Measurements from ENCODE around the gene KHK.
A peak's percentile ranks its signal among the peaks of the same experiment; 100 is the strongest.
"Not testable (repeated sequence)": the region's sequence is repeated elsewhere in the genome, so short reads cannot be mapped to it uniquely, and the experiment has no call there.

The KHK gene

DNA sequence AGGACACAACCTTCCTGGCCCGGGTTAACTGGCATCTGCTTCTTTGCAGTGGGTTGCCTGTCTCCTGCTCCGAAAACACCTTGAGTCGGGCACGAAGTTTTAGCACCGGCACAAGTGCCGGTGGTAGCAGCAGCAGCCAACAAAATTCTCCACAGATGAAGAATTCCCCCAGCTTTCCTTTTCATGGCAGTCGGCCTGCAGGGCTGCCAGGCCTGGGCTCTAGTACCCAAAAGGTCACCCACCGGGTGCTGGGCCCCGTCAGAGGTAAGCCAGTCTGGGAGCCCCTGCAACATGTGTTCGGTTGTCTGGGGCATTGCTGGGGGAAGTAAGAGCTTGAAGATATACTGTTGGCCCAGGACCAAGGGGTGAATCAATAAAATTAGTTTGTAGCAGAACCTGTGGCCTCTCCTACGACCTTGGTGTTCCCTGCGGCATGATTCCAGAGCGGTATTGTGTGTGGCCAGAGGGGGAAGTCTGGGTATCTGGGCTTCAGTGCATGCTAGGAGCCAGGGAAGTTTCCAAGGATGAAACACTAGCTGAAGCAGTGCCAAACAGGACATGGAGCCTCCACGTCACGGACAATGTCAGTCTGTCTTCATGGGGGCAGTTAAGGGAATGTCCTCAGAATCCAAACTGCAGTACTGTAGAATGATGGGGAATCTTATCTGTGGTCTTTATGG lies 27.3 kb upstream of the KHK start:
- DNase-seq (ENCODE audit: low read depth in 2 of 2) = no peak

DNA sequence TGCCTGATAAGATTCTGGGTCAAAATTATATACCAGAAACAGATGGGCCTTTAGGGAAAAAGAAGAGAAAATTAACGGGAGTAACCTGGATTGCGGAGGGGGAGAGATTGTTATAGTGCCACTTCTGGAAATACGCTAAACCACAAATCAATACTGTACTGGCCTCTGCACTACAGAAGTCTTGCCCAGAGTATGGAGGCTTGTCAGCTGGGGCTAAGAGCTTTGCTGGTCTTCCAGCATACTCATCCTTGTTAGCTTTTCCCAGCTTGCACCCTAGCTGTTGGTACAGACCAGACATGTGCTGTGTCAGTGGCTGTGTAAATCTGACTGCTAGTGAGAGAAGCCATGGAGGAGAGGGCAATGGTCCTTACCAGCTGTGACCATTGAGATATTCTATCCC lies 26.2 kb upstream of the KHK start:
- DNase-seq (ENCODE audit: low read depth in 2 of 2) = no peak

DNA sequence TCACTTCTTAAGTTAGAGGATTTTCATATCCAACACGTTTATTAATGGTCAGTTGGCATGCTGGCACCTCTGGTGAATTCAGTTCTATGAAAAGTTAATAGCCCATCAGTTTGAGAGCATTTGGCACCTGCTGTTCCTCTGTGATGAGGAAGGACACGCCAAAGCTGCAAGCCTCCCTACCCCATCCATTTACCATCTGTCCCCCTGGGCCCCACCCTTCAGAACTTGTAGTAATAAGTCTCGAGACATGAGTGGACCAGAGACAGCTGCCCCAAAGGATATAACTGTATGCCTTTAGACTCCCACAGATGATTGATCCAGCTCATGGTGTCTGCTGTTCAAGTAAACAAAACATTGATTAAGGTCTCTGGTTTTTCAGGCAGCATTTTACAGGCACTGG lies 21.4 kb upstream of the KHK start:
- no peak for DNase-seq (ENCODE audit: low read depth in 2 of 2)

DNA sequence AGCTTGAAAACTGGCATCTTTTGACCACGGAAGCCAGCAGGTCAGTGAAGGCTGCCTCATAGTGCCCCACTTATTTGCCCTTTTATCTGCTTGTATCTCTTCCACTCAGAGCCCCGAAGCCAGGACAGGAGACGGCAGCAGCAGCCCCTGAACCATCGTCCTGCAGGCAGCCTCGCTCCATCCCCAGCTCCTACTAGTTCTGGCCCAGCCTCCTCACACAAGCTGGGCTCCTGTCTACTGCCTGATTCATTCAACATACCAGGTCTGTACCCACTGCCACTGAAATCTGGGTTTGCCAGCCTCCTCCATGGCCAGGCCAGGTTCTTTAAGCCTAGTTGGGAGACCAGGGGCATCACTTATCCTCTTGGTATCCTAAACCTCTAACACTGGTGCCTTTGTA lies 19.2 kb upstream of the KHK start:
- no peak for DNase-seq (ENCODE audit: low read depth in 2 of 2)

DNA sequence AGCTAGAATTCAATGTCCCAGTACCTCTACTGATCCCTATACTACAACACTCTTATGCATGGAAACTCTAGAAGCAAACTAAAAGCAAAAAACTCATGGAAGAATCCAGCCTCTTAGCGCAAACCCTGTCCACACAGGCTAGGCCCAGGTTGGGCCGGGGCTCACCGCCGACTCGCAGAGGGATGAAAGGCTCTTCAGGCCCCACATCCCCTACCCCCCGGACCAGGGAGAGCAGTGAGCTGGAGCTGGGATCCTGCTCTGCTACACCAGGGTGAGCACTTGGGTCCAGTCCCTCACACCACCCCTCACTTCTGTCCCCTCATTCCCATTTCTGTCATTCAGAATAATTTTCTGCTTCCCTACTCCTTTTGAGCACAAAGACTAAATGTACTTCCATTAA lies 17.1 kb upstream of the KHK start:
- no peak for DNase-seq (ENCODE audit: low read depth in 2 of 2)

DNA sequence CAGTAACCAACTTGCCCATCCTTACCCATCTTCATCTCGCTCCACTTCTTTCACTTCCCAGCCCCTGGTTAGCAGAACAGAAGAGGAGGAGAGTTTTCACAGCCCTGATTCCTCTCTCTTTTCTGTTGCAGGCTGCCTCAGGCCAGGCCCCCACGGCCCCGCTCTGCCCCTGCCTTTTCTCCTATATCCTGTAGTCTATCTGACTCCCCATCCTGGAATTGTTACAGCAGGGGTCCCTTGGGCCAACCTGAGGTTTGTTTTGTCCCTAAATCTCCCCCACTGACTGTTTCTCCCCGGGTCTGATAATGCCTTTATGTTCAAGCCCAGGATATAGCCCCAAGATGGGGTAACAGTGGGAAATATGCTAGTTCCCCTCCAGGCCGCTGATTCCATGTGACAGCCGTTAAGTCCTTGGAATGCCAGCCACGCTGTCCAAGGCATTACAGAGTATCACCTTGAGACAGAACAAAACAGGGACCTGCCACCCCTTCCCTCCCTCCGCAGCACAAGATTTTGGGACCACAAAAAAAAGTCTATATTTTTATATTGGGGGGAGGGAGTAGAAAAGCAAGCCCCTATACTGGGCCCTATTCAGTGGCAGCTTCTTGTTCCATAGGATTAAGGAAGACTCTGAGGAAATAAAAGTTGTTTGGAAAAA lies 16.5 kb upstream of the KHK start:
- no peak for DNase-seq (ENCODE audit: low read depth in 2 of 2)

DNA sequence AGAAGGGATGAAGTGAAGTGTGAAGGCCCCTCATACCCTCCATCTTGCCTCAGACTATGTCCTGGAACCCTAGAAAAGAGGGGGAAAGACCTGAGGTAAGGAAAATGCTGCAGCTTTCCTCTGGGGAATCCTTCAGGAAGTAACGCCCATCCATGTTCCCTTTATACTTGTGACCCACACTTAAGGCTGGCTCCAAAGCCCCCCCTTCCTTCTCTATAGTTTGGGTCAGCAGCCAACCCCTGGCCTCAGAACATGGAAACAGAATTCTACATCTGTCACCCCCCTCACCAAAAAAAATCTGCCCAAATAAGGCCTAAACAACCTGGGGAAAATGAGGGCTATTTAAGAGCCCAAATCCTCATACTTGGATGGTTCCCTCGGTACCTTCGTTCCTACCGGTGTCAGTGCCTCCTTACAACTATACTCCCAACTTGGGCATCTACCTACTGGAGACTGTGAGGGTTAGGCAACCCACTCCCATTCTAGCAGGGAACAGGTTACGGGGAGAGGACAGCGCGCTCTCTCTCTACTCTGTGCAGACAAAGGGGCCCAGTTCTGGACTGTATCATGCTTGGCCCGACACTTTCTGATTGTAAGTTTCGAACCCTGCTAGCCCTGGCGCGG lies 15.8 kb upstream of the KHK start:
- no peak for DNase-seq (ENCODE audit: low read depth in 2 of 2)

DNA sequence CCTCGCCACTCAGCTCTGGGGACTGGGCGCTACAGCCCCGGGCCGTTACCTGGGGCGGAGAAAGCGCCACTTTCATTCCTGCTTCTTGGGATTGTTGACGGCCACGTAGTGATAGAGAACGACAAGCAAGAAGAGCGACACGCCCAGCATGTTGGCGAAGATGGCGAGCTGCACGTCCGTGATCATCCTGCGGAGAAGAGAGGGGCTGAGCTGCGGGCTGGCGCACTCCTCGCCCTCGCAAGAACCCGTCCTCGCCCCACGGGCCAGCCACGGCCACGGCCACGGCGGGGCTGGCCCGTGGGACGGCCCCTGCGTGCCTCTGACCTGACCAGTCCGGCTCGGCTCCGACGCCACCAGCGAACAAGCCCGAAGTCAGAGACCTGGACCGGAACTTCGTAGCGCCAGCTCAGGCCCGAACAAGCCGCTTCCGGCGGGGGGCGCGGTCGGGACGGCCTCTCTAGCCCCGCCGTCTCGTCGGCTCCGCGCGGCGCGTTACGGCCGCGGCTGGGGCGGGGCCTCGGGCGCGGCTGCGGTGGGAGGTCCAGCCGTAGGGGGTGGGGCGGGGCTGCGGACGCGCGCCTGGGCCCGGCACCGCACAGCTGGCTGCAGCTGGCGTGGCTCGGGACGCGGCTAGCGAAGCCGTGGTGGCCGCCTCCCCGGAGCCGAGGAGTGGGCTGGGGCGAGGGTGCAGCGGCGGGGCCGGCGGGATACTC lies 15.1 kb upstream of the KHK start, which contains the start of gene OST4:
Gene OST4 (minus strand): TSS at position 378 of the 713 bp plus-strand sequence.
- peak; percentile 76 to 88 for DNase-seq (ENCODE audit: low read depth in 2 of 2)

DNA sequence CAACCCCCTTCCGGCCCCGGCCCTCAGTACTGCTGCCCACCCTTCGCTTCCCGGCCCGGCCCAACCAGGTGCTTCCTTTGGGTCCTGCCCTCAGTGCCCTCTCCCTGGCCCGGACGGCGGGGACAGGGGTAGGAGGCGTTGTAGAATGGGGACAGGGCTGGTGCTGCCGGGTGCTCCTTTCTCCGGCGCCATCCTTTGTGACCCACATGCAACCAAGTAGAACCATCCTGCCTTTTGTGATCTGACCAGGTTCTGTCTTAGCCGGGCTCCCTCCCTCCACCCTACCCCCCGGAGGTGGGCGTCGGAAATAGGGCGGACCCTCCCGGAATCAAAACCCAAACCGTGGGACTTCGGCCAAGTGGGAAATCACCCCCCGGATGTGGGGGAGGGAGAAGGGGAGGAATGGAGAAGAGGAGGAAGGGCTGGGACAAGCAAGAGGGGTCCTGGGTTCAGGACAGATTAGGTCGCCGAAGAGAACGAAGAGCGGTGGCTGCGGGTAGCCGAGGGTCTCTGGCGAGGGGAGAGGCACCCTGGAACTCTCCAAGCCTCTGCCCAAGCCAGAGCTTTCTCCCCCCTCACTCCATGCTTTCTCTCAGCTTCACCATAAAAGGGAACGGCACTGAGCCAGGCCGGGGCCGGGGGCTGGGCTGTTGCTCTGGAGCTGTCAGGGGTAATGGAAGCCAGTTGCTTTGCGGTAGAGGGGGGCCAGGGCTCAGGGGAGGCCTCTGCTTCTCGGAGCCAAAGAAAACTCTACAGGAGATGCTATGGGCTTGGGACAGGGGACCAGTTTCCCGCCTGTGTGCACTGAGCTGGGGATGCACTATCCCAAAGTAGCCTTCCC lies 14.4 kb upstream of the KHK start:
- peak in 1 of 2 donors; percentile 27 for DNase-seq (ENCODE audit: low read depth in 2 of 2)

DNA sequence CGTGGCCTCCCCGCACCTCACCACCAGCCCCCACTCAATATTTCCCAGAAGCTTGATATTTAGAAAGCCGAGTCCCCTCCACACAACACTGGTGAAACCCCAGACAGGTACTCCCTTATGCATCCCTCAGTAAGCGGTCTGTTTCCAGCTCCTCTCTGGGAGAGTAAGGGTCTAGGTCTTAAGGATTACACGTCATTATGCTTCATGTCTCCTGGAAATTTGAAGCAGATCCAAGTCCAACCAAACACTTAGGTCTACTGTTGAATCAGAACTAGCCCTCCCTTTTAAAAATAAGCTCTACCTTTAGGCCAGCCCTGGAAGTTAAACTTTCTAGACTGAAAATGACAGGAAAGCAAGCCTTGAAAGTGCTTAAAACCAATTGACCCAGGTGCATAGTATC lies 13.7 kb upstream of the KHK start:
- no peak for DNase-seq (ENCODE audit: low read depth in 2 of 2)

DNA sequence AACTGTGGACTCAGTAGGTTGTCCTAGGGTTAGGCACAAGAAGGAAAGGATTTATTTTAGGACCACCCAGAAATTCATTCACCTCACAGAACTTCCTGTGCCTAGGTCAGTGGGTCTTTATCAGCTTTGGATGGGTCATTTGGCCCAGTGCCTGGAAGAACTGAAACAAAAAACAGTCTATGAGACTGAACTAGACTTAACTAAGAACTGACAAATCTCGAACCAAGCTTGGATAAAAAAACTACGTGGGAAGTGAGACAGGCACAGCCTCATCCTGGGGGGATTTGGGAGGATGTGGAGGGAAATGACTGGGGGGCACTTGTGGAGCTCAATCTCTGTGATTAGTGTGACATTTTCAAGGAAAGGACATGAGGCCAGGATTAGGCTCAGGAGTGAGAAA lies 12.8 kb upstream of the KHK start:
- no peak for DNase-seq (ENCODE audit: low read depth in 2 of 2)

DNA sequence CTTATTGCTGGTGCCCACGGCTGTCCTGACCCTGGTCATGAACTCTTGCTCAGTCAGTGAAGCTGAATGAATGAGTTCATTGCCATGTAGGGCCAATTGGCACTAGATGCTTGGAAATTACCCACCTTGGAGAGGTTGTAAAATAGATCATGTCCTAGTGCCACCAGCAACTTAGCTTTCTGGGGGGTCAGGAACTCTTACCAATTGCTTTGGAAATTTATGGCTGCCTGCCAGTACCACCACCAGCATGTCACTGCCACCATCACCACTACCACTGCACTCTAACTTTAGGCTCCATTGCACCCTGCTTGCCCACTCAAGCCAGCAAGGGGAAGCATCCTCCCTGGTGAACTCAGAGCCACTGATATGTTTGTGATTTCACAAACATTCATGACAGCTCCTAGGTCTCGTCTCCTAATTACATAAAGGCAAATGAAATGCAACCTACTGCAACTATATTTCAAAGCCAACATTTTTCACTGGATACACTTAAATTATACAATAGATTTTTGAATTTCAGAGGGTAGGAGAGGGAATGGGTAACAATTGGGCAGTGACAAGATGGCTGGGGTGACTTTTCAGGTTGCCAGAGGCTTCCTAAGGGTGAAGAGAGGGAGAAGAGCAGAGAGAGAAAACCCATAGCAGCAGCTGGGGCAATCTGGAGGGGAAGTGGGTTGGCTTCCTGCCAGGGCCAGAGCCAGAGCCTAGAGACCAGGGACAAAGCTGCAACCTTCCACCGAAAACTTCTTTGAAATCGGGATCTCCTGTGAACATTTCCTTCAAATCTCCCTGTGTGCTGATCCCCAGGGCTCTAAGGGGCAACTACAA lies 11.6 kb upstream of the KHK start:
- DNase-seq (ENCODE audit: low read depth in 2 of 2) = peak in 1 of 2 donors; percentile 30

DNA sequence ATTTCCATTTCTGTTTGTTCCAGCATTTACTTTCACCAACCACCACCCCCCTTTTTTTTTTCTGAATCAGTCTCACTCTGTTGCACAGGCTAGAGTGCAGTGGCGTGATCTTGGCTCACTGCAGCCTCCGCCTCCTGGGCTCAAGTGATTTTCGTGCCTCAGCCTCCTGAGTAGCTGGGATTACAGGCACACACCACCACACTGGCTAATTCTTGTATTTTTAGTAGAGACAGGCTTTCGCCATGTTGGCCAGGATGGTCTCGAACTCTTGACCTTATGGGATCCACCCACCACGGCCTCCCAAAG lies 11.1 kb upstream of the KHK start:
- DNase-seq (ENCODE audit: low read depth in 2 of 2) = not testable (repeated sequence)

DNA sequence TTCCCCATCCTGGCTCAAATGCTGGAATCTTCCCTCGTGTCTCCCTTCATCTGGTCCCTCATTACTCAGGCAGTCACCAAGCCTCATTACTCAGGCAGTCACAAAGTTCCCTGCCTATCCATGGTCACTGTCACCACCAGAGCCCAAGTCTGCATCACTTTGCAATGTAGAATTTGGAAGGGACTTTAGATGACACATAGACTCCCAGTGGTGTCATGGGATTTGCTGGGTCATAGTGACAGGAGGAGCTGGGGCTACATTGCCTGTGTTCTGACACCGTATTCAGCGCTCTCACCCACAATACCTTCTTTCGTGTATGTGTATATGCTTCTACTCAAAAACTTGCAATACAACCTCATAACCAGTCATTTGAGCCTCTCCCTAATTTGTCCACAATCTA lies 10.2 kb upstream of the KHK start:
- DNase-seq (ENCODE audit: low read depth in 2 of 2) = no peak

DNA sequence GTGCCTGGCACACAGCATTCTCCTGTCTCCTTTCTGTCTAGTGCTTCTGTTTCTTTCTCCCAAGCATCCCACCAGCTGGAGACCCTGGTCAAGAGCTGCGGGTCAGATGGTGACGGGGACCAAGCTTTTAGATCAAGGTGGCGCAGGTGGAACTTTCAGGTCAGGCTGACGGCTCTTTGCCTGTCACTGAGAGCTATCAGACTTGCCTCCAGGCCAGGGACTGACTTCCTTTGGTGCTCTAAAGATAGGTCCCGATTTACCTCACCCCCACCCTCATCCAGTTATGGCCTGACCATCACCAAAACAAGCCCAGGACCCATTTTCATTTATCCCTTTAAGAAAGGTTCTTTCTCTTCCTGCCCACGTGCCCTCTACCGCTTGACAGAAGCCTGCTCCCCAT lies 9.3 kb upstream of the KHK start:
- no peak for DNase-seq (ENCODE audit: low read depth in 2 of 2)

DNA sequence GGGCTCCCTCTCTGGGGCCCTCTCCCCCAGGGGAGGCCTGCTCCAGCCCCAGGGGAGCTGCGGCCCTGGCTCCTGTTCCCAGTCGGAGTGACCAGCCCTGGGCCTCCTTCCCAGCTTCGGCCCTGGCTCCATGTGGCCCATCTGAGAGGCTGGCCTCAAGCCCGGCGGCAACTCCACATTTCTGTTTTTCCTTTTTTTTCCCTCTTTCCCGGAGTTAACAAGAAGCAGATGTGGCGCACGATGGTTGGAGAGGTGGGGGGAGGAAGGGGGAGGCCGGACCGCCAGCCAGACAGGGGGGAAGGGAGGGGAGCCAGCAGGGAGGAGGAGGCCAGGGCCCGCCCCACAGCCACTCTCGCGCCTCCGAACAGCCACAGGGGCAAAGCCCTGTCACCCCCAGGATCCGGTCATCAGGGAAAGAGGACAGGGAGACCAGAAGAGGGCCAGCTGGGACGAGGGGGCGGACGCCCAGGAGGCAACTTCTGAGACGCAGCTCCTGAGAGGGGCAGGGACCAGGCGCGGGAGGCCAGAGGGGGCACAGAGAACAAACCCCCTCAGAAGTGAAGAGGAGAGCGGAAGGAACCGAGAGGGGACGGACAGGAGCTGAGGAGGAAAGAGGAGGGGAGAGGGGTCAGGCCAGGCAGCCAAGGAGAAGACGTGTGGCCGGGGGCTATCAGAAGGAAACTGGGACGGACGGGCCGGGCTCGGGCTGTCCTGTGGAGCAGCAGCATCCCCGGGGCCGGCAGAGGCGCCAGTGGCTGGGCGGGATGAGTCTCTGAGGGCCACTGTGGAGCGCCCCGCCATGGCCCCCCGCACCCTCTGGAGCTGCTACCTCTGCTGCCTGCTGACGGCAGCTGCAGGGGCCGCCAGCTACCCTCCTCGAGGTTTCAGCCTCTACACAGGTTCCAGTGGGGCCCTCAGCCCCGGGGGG lies 8.0 kb upstream of the KHK start, which contains the start of gene EMILIN1:
Gene EMILIN1 (plus strand): TSS at position 349 of the 928 bp plus-strand sequence. CDS start 451 bp downstream, at position 800.
- DNase-seq (ENCODE audit: low read depth in 2 of 2) = no peak

DNA sequence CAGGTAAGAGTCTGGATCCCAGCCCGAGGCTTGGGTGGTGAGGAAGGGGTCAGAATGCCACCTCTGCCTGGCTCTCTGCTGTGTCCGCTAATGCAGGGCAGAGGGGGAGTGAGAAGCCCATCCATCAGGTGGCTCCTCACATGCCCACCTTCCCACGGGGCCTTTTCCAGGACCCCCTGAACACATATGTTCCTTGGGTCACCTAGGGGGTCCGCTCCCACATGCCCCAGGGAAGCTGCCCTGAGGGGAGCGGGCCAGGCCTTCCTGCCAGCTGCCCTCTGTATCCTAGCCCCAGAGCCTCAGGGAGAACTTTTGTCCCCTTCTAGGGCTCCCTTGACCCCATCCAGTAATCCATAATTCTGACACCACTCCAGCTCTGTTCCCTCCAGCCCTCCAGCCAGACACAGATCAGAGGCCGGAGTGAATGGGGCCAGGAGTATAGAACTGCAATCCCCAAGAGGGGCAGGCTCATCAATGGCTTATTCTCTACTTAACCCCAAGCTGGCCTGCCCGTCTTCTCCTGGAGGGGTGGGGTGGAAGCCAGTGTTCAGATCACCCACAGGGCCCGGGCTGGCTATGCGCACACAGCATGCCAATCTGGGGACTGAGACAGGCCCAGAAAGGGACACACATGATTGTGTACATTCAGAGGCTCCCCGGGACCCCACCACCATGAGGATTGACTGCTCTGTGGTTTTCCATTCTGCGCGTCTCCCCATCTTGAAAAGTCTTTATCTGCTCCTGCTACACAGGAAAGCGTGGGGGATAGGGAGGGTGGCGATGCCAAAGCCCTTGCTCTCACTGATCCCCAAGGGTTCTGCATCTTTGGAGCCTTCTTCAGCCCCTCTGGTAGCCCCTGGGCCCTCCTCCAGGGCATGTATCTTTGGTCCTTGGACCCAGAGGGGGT lies 7.1 kb upstream of the KHK start:
- DNase-seq (ENCODE audit: low read depth in 2 of 2) = no peak

DNA sequence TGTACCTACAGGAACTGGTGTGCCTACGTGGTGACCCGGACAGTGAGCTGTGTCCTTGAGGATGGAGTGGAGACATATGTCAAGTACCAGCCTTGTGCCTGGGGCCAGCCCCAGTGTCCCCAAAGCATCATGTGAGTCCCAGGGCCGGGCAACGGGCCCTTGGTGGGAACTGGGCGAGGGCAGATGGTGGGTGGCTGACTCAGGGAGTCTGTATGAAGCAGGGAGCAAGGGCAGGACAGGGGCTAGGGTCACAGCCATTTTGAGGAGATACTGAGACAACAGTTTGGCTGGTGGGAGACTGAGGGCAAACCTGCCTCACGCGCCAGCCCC lies 6.5 kb upstream of the KHK start:
- DNase-seq (ENCODE audit: low read depth in 2 of 2) = no peak

DNA sequence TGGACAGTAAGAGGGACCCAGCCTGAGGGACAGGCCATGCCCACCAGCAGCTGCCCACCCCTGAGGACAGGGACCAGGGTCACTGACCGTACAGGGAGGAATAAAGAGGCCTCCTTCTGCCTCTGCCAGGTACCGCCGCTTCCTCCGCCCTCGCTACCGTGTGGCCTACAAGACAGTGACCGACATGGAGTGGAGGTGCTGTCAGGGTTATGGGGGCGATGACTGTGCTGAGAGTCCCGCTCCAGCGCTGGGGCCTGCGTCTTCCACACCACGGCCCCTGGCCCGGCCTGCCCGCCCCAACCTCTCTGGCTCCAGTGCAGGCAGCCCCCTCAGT lies 6.0 kb upstream of the KHK start:
- DNase-seq (ENCODE audit: low read depth in 2 of 2) = no peak

Data from stimulated activated CD8-positive, alpha-beta memory T cell treated with anti-CD3 and anti-CD28 coated beads, Interleukin-7, amount 100 ng/mL, for 4 hours (primary cell).